Stomach (tissue), 9 donors: ENCODE results near the gene POC1A. TPM values are rescaled to one million over a fixed set of nuclear protein-coding genes. Genes with fewer than 3 reads are reported as not detected.
A peak's percentile ranks its signal among the peaks of the same experiment; 100 is the strongest.

ENCODE experiments used
- DNase-seq, 2 donors: peaks; one replicate each; pipeline versions ENCODE4 v3.0.0 to v3.0.0-alpha.2; 2013 to 2019
- H3K27ac ChIP-seq, 5 donors: fragments of 200-600 bp in 4 of 5; sonication (generic) in 4 of 5; one replicate each; pipeline ENCODE4 v1.5.1; 2013 to 2019; ENCODE audit warnings: mild to moderate bottlenecking in 1 of 5, moderate library complexity in 1 of 5
- H3K27me3 ChIP-seq, 3 donors: fragments of 200-600 bp; sonication (generic); one replicate each; pipeline ENCODE4 v1.5.1; 2017 to 2019; ENCODE audit warnings: mixed run types in 1 of 3
- H3K36me3 ChIP-seq, 4 donors: fragments of 200-600 bp; sonication (generic); 1 replicate in 3 of 4; 2 replicates in 1 of 4; pipeline ENCODE4 v1.5.1; 2016 to 2019
- H3K4me1 ChIP-seq, 4 donors: fragments of 200-600 bp; sonication (generic); one replicate each; pipeline ENCODE4 v1.5.1; 2016 to 2019
- H3K4me3 ChIP-seq, 4 donors: fragments of 200-600 bp; sonication (generic) in 3 of 4; one replicate each; pipeline ENCODE4 v1.5.1; 2016 to 2019; ENCODE audit warnings: mild to moderate bottlenecking in 1 of 4
- H3K9me3 ChIP-seq, 4 donors: fragments of 200-600 bp; sonication (generic); one replicate each; pipeline ENCODE4 v1.5.1; 2016 to 2019
- EP300 ChIP-seq: sonication (generic); formaldehyde crosslinking; IDR thresholded peaks from one replicate; pipeline ENCODE4 v1.6.1; 2017; ENCODE audit warnings: antibody characterized with exemption
- POLR2A ChIP-seq, 4 donors: fragments of 450-650 bp; IDR thresholded peaks; one replicate each; pipeline ENCODE4 v1.6.1; 2016; ENCODE audit warnings: antibody characterized with exemption in 4 of 4, control low read depth in 2 of 4, mild to moderate bottlenecking in 1 of 4, moderate library complexity in 1 of 4
- POLR2AphosphoS5 ChIP-seq, 3 donors: sonication (generic); formaldehyde crosslinking; IDR thresholded peaks; one replicate each; pipeline ENCODE4 v1.6.1; 2016; ENCODE audit warnings: antibody characterized with exemption in 3 of 3
- WGBS, 5 donors: extraction: QIAGEN DNeasy Blood & Tissue Kit in 3 of 5; methylation state at CpG; one replicate each; pipeline versions ENCODE4 v1.1.5 to v1.1.7; 2013 to 2018; 5-methylcytosine and 5-hydroxymethylcytosine counted together
- intact Hi-C: fragments of 100-400 bp; cut with DNase I; formaldehyde crosslinking; loops from one replicate; pipeline ENCODE4 v1.15.1; 2023; ENCODE audit warnings: low total_unique reads
- polyA plus RNA-seq, 3 donors: library from polyadenylated mRNA; stranded (reverse); fragments of 200-250 nt; gene quantifications; one replicate each; pipeline ENCODE4 v1.2.3, GENCODE V29; 2013
- total RNA-seq, 5 donors: library from RNA; depleted of rRNA; stranded (reverse); fragments of >200 nt; gene quantifications; one replicate each; pipeline versions ENCODE4 v1.1.0 to v1.2.3, GENCODE V29; 2014 to 2016
- TF ChIP-seq, protein P1 (sequence below), 7 experiments: fragments of 450-650 bp in 4 of 7; fragments of 200-600 bp in 3 of 7; sonication (generic) in 3 of 7; IDR thresholded peaks; one replicate each; pipeline ENCODE4 v1.5.1; 2016 to 2019; ENCODE audit warnings: antibody characterized with exemption in 7 of 7, control low read depth in 2 of 7, mild to moderate bottlenecking in 1 of 7
- donor health status: healthy with polysubstance abuse.
- donor health status: Bipolar disorder and iron deficiency.
- donor health status: healthy.

The POC1A gene
- total and polyA plus RNA-seq, 8 donors = 1.8 to 23.2 (median 3.5) TPM; not detected in 1

DNA sequence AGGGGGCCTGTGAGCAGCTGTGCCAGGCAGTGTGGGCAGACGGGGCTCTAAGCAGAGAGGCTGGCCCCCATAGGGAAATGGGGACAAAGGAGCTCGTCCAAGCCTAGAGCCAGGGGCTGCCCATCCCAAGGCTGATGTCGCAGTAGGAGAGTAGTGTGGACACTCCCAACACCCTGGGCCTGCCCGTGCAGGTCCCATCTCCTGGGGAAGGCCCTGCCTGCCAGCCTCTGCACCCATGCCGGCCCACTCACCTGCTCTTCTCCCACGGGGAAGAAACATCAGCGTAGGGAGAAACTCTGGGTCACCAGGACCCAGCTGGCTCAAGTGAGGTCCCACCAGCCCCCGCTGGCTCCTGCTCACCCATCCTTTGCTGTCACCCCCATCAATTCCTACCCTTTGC lies 87.2 kb downstream of the POC1A start:
- Histone ChIP-seq H3K36me3 (no peaks in the 10 kb centered on the region), H3K9me3 (no peaks in the 10 kb centered on the region), H3K27ac (no peak overlapping the region), H3K27me3 (no peaks in the 10 kb centered on the region), H3K4me1 (peaks cover 0 to 32% (median 9%) of the 10 kb centered on the region in 4 donors), H3K4me3 (no peak overlapping the region)
- intact Hi-C loops = no loop called here
- DNase-seq = no peak
- TF ChIP-seq POLR2AphosphoS5 (IDR thresholded peaks at IDR 0.05) = no peak
- TF ChIP-seq, protein P1, sequence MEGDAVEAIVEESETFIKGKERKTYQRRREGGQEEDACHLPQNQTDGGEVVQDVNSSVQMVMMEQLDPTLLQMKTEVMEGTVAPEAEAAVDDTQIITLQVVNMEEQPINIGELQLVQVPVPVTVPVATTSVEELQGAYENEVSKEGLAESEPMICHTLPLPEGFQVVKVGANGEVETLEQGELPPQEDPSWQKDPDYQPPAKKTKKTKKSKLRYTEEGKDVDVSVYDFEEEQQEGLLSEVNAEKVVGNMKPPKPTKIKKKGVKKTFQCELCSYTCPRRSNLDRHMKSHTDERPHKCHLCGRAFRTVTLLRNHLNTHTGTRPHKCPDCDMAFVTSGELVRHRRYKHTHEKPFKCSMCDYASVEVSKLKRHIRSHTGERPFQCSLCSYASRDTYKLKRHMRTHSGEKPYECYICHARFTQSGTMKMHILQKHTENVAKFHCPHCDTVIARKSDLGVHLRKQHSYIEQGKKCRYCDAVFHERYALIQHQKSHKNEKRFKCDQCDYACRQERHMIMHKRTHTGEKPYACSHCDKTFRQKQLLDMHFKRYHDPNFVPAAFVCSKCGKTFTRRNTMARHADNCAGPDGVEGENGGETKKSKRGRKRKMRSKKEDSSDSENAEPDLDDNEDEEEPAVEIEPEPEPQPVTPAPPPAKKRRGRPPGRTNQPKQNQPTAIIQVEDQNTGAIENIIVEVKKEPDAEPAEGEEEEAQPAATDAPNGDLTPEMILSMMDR (IDR thresholded peaks at IDR 0.05) = no peak
- no peak for TF ChIP-seq EP300
- TF ChIP-seq POLR2A (IDR thresholded peaks at IDR 0.05) = no peak
- 83 to 99% (median 91%) methylated on average over 8 of the region's 8 CpGs for WGBS, 5 donors

DNA sequence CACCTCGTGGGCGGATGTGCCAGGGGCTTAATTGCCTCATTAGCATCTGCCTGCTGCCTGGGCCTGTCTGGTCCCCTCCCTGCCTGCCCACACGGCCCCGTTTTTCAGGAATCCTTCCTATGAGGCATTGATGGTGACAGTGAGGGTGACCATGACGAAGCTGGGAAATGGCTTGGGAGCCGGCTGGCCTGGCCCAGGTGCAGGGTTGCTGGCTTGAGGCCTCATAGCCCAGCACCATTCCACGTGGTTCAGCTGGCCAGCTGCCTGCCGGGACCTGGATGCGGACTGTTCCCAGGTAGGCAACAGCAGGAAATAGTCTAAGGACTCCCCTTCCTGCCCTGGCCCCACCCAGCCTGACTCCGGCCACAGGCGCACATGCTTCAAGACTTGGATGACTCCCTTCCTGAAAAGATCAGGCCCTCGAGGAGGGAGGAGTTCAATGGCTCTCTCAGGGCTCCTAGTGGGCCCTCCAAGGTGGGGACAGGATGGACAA lies 88.9 kb downstream of the POC1A start:
- Histone ChIP-seq H3K4me1 (peaks cover 0 to 25% (median 5%) of the 10 kb centered on the region in 4 donors), H3K4me3 (no peak overlapping the region), H3K27me3 (no peaks in the 10 kb centered on the region), H3K9me3 (no peaks in the 10 kb centered on the region), H3K36me3 (no peaks in the 10 kb centered on the region), H3K27ac (no peak overlapping the region)
- intact Hi-C loops = no loop called here
- DNase-seq = peak in 1 of 2 donors; percentile 65
- 43 to 58% (median 51%) methylated on average over 11 to 12 of the region's 12 CpGs for WGBS, 5 donors
- TF ChIP-seq, protein P1 (IDR thresholded peaks at IDR 0.05) = no peak
- TF ChIP-seq POLR2A (IDR thresholded peaks at IDR 0.05) (no peak), EP300 (no peak), POLR2AphosphoS5 (IDR thresholded peaks at IDR 0.05) (peak in 1 of 3 donors; percentile 22)

DNA sequence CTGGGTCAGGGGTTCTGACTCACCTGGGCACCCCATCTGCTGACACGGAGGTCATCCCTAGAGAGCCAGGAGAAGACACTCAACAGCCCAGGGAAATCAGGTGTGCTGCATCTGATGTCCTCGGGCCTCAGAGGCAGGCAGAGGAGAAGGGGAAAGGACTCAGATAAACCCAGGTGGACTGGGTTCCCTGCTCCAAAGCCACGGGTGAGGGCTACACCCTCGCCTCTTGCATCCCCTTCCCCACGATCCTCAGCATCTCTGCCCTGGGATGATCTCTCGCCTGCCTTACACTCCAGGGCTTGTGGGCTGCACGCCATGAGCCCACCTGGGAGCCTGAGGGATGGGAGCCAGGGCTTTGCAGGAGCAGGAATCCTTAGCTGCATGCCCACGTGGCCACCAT lies 89.7 kb downstream of the POC1A start:
- intact Hi-C loops = no loop called here
- Histone ChIP-seq H3K4me3 (no peak overlapping the region), H3K27ac (no peak overlapping the region), H3K4me1 (peaks cover 0 to 21% (median 4%) of the 10 kb centered on the region in 4 donors), H3K27me3 (no peaks in the 10 kb centered on the region), H3K9me3 (no peaks in the 10 kb centered on the region), H3K36me3 (no peaks in the 10 kb centered on the region)
- no peak for DNase-seq
- 87 to 93% (median 91%) methylated on average over 8 of the region's 8 CpGs for WGBS, 5 donors
- TF ChIP-seq POLR2A (IDR thresholded peaks at IDR 0.05) (no peak), EP300 (no peak), POLR2AphosphoS5 (IDR thresholded peaks at IDR 0.05) (no peak)
- TF ChIP-seq, protein P1 (IDR thresholded peaks at IDR 0.05) = no peak

DNA sequence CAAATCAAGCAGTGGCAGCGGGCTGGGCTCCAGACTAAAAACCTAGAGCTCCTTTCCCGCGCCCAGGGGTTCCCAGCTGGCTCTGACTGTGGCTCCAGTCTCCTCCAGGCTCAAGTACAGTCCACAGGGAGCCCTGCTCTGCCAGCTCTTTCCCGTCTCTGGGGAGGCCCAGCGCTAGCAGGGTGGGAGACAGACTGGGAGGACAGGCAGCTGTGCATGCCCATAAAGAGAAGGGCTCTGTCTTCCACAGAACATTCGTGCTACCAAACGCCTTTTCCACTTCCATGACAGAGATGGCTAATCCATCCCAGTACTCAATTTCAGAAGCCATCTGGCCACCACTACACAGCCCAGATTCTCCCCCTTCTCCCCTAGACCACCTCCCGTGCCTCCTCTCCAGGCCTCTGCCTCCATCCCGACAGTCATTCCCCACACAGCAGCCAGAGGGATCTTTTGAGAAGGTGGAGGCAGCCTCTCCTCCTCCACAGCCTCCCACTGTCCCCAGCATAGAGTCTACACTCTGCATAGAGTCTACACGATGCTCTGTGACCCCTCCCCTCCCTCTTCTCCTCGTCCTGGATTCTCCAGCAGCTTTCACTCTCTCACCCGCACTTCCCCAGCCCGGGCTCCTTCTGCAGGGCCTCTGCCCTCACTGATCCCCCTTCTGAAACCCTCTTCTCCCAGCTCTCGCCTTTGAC lies 91.0 kb downstream of the POC1A start:
- Histone ChIP-seq H3K4me3 (no peak overlapping the region), H3K36me3 (no peaks in the 10 kb centered on the region), H3K27me3 (no peaks in the 10 kb centered on the region), H3K27ac (no peak overlapping the region), H3K9me3 (no peaks in the 10 kb centered on the region), H3K4me1 (peaks cover 0 to 21% (median 4%) of the 10 kb centered on the region in 4 donors)
- DNase-seq = no peak
- intact Hi-C loops = no loop called here
- WGBS, 5 donors = 76 to 85% (median 82%) methylated on average over 12 to 14 of the region's 14 CpGs
- TF ChIP-seq, protein P1 (IDR thresholded peaks at IDR 0.05) = no peak
